DMS153 treated with DMSO at 0.1 percent for 48 hours (cell line): Measurements from ENCODE around the gene LRMDA.
A peak's percentile ranks its signal among the peaks of the same experiment; 100 is the strongest.

Experiments used
- DNase-seq: peaks from one replicate; lab custom pipeline; 2025; ENCODE audit not compliant: unreplicated experiment; lab: John Stamatoyannopoulos, UW

LRMDA gene

DNA sequence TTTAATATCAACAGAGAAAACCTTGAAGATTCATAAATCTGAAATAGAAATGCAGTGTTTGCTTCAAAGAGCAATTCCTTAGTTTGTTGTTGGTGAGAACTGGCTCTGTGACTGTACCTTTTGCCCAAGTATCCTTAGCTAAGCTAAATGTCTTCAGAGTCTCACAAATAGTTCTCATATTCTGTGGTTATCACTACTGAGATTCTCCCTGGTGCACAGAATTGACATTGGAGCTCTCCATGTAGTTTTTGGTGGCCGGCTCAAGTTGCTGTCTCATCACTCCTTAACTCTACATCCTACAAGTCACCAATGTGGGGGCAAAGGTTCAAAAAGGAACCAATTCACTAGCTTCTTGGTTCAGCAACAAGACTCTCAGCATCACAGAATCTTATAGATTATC, 780.3 kb downstream of the LRMDA start:
- DNase-seq, result no peak

DNA sequence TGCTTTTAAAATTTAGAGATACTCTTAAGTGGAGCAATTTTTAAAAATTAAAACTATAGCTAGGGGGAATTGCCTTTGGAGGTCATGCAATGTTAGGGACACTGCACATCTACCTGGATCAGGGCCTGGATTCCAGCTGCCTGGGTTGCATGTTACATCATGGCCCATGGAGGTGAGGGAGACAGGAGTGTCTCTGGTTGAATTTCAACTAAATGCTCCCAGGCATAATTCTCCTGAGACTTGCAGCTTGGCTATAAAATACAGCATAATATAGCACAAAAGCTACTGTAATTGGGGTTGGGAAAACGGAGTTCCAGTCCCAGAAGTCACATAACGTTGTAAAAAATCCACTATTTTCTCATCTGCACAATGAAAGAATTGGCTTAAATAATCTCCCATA, 782.5 kb downstream of the LRMDA start:
- no peak for DNase-seq

DNA sequence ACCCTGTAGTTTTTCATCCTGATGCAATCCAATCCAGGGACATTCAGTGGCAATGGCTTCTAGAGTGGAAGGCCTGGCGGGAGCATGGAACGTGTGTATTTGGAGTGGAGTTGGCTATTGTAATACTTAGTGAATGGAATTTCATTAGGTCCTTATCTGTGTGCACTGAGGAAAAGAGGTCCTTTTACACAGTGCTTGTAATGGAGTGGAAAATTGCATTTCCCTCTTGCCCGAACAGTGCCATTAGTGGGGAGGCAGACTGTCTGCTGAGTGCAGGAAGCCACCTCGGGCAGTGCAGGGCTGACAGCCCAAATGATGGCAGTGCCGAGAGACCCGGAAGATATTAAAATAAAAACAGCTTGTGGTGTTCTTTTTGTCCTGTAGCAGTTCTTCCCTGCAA, 786.6 kb downstream of the LRMDA start:
- peak; percentile 72 for DNase-seq

DNA sequence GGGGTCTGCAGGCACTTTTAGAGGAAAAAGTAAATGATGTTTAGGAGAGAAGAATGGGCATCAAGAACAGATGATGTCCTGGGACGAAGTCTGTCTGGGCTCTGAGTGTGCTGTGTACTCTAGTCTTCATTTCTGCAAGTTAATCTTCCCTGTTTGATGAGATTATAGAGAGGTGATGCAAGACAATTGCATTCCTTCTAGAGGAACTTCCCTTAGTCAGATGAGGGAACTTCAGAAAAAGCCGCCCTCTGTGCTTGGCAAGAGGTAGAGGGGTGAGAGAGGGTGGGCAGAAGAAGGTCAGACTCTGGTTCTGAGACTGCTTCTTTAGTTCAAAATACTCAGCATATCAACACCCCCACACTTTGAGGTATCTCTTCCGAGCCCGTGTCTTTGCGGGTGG, 797.9 kb downstream of the LRMDA start:
- no peak for DNase-seq

DNA sequence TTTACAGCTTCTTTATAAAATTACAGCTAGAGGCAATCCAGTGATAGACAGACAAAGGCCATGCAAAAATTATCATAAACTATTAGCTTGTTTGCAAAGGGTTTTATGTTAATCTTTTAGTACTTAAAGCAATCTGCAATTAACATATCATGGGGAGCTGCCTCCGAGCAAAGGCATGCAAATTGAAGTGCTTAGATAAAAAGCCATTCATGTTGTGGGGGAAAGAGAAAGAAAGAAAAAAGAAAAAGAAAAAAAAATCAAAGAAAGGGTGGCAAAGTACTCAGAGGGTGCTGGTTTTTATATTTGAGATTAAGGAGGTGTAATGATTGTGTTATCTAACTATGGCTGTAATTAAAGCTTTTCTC, 799.5 kb downstream of the LRMDA start:
- DNase-seq, result no peak

DNA sequence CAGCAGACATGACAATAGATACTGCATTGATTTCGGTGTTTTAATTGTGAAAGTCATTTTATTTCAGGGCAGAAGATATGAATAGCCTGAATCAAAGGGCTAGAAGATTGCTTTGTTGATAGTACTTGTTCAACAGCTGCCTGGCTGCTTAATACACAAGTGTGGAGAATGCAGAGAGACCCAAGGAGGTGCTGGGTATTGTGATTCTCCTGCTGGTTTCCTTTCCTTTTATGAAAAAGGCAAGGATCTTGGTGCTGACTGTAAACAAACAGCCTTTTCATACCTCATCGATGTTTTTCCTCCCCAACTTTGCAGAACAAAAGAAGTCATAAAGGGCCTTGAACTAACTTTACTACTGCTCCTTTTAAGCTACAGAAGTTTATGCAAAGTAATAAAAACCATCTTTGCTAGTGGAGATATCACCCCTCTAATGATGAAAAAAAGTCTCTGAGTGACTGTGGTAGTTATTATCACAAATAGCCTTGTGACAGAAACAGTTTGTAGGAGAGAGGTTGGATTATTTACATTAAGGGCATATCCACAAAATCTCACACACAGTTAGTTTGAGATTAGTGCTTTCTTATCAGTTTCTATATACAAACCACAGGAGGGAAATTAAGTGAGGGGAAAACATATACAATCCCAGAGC, 800.0 kb downstream of the LRMDA start:
- DNase-seq, result no peak

DNA sequence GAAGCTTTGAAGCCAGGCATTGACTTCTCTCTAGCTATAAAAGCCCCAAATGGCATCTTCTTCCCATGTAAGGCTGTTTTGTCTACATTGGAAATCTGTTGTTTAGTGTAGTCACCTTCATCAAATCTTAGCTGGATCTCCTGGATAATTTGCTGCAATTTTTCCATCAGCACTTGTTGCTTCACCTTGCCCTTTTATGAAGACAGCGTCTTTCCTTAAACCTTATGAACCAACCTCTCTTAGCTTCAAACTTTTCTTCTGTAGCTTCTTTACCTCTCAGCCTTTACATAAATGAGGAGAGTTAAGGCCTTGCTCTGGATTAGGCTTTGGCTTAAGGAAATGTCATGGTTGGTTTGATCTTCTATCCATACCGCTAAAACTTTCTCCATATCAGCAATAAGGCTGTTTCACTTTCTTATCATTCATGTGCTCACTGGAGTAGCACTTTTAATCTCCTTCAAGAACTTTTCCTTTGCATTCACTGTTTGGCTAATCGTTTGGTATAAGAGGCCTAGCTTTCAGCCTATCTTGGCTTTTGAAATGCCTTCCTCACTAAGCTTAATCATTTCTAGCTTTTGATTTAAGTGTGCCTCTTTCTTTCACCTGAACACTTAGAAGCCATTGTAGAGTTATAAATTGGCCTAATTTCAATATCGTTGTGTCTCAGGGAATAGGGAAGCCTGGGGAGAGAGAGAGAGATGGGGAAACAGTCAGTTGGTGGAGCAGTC, 803.2 kb downstream of the LRMDA start:
- no peak for DNase-seq

DNA sequence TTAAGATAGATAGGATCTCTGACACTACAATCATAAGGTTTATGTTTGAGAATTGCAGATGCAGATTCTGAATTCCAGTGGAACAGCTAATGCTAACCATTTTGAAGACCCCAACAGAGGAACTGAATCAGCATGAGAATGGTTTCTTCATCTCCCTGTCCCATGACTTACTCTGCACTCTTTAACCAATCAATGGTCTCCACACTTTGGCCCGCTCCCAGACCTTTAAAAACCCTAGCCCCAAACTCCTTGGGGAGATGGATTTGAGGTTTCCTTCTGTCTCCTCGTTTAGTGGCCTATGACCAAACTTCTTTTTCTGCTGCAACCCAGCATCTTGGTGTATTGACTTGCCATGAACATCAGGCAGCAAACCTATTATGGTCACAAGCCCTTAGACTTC, 804.9 kb downstream of the LRMDA start:
- no peak for DNase-seq

DNA sequence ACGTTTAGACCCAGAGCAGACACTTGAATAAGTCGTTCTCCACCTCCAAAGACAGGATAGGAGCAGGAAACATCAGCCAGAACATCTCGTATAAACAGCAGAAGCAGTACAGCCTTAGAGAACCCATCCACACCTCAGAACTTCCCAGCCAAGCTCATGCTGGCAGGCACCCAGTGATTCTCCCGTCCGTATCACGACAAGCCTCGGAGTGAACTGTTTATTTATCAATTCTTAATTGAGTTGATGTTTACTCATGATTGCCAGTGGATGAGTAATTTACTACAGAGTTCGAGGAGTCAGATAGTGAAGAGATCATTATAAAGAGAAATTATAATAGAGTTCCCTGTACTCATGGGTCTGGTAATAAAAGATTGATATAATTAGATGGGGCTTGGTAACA, 811.5 kb downstream of the LRMDA start:
- DNase-seq, result peak; percentile 14

DNA sequence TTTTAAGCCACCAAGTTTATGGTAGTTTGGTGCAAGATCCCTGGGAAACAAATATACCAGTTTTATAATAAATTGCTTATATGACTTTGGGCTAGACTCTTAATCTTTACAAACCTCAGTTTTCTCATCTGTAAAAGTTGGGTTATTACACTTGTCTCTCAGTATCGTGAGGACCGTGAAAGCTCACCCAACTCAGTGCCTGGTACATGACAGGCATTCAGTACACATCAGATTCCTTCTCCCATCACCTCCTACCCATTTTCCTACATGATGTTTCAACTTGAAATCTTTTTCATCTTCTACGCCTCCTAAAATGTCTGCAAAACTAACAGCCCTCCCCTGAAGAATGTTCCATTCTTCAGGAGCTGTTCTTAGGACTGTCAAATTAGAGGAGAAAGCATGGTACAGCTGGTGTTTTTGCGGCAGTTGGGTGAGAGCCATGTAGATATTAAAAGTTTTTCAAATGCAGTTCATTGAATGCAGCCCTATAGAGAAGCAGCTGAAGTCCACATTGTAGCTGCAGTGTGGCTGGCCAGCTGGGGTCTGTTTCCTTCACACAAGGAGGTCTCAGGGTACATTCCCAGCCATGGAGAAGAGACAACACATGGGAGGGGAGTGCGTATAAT, 812.8 kb downstream of the LRMDA start:
- DNase-seq, result no peak

DNA sequence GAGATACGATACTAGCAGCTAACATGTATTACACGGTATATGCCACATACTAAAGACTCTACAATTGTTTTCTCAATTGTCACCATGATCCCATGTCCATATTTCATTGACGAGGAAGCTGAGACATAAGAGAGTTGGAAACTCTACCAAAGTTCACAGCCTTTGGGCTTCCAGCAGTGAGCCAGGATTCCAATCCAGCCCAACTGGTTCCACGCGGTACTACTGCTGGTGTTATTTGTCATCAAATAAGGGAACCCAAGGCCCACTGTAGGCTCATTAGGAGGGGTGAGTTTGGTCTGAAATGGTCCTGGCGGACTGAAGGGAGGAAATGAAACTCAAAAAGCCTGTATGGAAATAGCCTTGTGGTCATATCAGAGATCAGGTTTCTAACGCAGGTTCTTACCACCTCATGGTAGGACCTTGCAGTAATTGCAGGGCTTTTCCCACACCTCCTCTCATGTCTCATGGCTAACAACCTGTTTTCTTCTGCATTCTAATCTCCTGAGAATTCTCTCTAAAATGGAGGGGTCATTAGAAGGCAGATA, 814.6 kb downstream of the LRMDA start:
- DNase-seq, result no peak

DNA sequence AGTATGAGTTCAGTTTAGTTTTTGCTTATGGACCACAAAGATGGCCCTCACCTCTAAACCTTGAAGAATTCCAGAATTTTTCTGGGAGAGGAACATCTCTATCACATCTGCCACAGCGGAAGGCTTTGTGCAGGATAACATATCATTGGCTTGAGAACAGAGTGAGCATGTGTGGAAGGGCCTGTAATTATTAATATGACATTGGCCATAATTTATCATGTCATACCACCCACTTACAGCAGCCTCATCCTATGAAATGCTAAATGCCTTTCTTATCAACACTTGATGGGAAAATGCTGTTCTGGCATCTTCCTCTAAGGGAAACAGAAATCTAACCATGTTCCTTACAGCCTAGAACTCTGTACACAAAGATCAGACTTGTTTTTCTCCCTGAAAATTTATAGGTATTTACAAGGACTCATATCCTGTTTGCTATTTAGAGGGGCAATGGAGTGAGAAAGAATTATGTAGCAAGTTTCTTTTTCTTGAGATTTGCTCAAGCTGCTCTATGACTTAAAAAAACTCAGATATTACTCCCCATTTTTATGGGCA, 817.3 kb downstream of the LRMDA start:
- DNase-seq, result no peak

DNA sequence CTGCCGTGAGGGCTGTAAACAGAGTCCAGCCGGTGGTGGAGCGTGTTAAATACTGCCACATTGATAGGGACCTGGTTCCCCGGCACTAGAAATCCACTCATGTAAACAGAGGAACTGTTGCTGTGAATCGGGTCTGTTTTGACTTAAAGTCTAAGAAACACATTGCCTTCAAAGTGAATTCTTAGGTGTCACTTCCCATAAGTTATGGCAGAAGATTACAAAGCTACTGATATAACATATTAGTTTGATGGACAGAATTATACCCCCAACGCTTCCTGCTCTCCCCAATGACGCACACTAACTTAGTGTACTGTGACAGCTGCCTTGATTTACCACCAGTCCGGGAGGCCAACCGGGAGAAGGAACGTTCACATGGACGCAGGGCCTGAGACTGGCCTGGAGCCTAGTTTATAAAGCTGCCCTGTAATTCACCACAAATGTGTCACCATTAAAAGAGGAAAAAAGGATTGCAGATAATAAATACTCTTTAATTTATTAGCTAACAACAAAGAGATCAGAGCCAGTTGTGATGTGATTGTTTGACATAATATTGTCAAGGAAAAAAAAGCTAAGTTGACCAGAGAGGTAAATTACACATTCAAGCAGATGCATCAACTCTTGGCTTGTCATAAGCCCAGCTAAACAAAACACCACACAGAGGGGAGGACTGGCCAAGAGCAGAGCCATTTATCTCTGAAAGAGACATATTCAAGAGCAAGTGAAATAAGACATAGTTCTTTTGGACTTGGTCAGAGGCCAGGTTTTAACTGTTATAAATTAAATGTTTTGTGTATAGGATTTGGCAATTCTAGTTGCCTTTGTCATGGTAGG, 820.6 kb downstream of the LRMDA start:
- no peak for DNase-seq

DNA sequence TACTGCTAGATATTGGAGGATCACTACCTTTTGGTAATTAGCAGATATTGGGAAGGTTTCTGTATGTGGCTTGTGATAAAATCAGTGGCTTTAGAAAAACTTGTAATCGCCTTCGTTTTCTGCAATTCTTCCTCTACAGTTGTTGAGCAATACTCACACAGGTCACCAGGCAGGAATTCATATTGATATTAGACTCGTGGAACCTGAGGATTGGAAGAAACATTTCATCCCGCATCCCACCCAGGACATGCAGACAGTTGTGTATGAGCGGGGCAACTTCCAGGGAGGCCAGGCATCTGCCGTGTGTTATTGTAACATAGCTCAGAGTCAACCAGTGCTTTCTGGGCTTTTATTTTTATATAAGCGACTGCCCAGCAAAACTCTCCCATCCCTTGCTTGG, 821.3 kb downstream of the LRMDA start:
- no peak for DNase-seq

DNA sequence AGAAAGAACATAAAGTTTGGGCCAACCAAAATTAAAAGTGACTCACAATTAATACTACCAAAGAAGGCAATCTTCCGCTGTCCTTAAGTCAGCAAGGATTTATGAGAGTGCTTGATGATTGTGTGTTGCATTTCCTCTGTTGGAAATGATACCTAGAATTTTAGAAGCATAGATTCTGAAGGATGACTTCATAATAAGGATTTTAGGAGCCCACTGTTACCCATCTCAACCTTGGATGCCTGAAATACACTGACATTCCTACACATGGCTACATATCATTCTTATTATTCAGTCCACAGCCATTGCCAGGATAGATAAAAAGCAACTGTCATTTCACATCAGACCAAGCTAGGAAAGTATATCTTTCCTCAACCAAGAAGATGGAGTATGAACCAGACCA, 823.8 kb downstream of the LRMDA start:
- no peak for DNase-seq

DNA sequence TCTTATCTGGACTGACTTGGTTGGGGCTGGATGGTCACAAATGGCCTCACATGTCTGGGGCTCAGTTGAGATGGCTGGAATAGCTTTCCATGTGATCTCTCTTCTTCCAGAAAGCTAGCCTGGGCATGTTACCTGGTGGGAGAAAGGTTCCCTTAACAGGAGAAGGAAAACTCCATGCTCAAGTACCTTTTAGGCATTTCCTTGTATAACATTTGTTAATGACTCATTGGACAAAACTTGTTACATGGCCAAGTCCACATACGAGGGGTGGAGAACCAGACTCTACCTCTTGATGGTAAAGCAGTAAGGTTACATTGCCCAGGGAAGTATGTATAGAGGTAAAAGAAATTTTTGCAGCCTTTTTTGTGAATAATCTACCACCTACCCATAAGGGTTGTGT, 826.4 kb downstream of the LRMDA start:
- DNase-seq, result no peak

DNA sequence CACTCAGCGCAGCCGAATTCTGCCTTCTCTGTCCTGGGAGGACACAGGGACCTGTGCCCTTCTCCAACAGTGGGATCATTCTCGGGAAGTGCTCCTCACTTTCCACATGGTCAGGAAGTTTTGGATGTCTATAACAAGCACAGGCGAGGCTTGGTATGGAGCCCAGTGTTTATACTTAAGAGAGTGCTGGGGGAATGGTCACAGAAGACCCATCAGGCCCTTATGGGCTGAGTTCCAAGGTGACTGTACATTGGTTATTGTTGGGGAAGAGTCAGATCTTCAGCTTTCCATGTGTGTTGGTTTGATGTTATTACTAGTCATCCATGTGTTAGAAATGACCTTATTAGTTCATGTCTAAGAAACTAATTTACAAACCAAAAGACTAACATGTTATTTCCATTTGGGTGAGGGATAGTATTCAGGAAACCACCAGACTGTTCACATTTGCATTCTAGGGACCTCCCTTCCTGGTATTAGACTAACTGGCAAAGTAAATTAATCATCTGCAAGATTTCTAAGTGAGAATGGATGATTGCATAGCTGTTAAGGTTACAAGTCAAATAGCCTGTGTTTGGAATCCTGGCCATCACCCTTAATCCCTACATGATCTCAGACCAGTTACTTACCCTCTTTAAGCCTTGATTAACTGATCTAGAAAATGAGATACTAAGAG, 834.2 kb downstream of the LRMDA start:
- DNase-seq, result no peak

DNA sequence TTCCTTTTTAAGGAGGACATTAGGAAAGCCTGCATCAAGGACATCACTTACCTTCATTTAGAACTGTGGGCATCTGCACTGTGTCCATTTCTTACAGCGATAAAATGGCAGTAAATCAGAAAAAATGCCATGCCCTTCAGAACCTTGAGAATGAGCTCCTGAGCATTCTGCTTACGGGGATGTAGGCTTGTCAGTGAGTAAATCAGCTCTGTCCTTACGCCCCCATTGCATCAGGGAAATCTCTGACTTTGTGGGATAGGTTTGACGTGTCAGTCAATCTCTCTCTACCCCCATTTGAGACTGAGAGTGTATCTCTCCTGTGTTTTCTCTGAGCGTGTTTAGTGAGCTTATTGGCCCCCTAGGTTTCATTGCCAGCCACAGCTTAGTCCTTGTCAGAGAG, 837.1 kb downstream of the LRMDA start:
- DNase-seq, result no peak

DNA sequence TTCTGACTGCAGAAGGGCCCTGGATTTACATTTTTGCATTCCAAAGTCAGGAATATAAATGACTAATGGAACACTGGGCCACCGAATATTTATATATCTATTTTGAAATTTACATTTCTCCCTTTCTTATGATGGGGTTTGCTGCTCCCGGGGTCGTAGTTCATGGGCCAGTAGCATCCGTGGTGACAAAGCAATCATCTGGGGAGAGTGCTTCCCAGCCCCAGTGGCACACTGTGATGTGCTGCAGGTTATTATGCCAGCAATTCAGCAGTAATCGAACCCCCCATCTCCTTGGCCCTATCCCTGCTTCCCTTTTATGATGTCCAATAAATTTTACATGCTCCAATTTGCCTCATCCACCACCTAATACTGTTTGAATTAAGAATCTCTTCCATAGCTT, 837.5 kb downstream of the LRMDA start:
- DNase-seq, result no peak

DNA sequence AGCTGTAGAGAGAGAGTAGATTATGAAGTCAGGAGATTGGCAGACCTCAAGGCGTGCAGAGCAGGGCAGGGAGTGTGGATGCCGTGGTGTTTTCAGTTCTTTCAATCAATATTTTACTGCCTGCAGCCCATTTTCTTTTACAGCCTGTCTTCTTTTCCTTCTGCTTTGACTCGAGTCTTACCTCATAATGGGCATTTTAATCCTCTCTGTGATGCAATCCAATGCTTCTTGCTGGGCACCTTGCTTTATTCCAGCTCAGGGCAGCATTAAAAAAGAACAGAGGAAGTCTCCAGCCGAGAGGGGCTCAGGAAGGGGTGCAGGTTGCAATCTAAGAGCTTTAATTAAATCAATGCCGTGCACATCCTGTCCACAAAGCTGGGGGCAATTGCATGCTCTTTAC, 839.0 kb downstream of the LRMDA start:
- DNase-seq, result no peak

DNA sequence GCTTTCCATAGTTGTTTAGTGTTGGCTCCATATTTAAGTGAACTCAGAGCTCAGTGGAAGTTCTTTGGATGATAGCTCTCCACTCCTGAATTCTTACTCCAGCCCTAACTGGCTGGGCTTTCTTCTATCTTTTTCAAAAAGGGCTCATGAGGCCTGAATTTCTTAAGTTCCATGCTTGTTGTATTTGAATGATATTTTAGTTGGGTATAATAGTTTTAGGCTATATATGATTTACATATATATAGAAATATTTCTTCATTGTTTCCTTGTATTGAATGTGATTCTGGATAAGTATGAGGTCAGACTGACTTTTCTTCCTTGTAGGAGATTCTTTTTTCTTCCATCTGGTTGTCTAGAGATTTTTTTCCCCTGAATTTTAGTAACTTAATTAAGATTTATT, 843.5 kb downstream of the LRMDA start:
- DNase-seq, result no peak
